ENCODE results near the gene GNPTAB.
"Not testable (repeated sequence)": the region's sequence is repeated elsewhere in the genome, so short reads cannot be mapped to it uniquely, and the experiment has no call there.

Gene GNPTAB

GRCh38 chr12:101830367-101831325, at the start of gene GNPTAB:
Gene GNPTAB, minus strand, starts transcription at chr12:101830959. Its CDS starts 284 bp downstream, at chr12:101830675.
- DNase-seq (ENCODE audit: low spot score): peak; percentile 91

GRCh38 chr12:101878243-101878821, 47.6 kb upstream of the GNPTAB start:
- DNase-seq (ENCODE audit: low spot score): no peak

- no peak for DNase-seq (ENCODE audit: low spot score)
Measured at GRCh38 chr12:101877806-101878242, 47.1 kb upstream of the GNPTAB start.

- DNase-seq (ENCODE audit: low spot score): peak; percentile 42
Measured at GRCh38 chr12:101876861-101877805, 46.4 kb upstream of the GNPTAB start, which contains the start of gene DRAM1. Gene DRAM1, plus strand, starts transcription at chr12:101877580. Its CDS starts 210 bp downstream, at chr12:101877790.

- DNase-seq (ENCODE audit: low spot score): no peak
Measured at GRCh38 chr12:101876322-101876860, 45.6 kb upstream of the GNPTAB start.

GRCh38 chr12:101875162-101875561, 44.4 kb upstream of the GNPTAB start:
- DNase-seq (ENCODE audit: low spot score): no peak

- no peak for DNase-seq (ENCODE audit: low spot score)
Measured at GRCh38 chr12:101870925-101871324, 40.2 kb upstream of the GNPTAB start.

- not testable (repeated sequence) for DNase-seq (ENCODE audit: low spot score)
Measured at GRCh38 chr12:101867619-101868018, 36.9 kb upstream of the GNPTAB start.

- no peak for DNase-seq (ENCODE audit: low spot score)
Measured at GRCh38 chr12:101866615-101867373, 36.0 kb upstream of the GNPTAB start.

GRCh38 chr12:101863981-101864380, 33.2 kb upstream of the GNPTAB start:
- no peak for DNase-seq (ENCODE audit: low spot score)

GRCh38 chr12:101862245-101862644, 31.5 kb upstream of the GNPTAB start:
- no peak for DNase-seq (ENCODE audit: low spot score)

GRCh38 chr12:101861688-101862087, 30.9 kb upstream of the GNPTAB start:
- not testable (repeated sequence) for DNase-seq (ENCODE audit: low spot score)

- DNase-seq (ENCODE audit: low spot score): no peak
Measured at GRCh38 chr12:101859664-101860607, 29.2 kb upstream of the GNPTAB start.

GRCh38 chr12:101858361-101858760, 27.6 kb upstream of the GNPTAB start:
- DNase-seq (ENCODE audit: low spot score): no peak

- DNase-seq (ENCODE audit: low spot score): no peak
Measured at GRCh38 chr12:101857043-101857558, 26.3 kb upstream of the GNPTAB start.

- DNase-seq (ENCODE audit: low spot score): not testable (repeated sequence)
Measured at GRCh38 chr12:101856614-101857013, 25.9 kb upstream of the GNPTAB start.

GRCh38 chr12:101855976-101856375, 25.2 kb upstream of the GNPTAB start:
- no peak for DNase-seq (ENCODE audit: low spot score)

GRCh38 chr12:101855364-101855884, 24.7 kb upstream of the GNPTAB start:
- no peak for DNase-seq (ENCODE audit: low spot score)

GRCh38 chr12:101854747-101855146, 24.0 kb upstream of the GNPTAB start:
- DNase-seq (ENCODE audit: low spot score): no peak
